GM18526 (cell line): ENCODE measurements around the gene OPCML.

Experiments
- POLR2A ChIP-seq: IDR thresholded peaks from 3 replicates; pipeline ENCODE4 v1.6.1; 2011; ENCODE audit not compliant: insufficient read length; ENCODE audit errors: extremely low read depth

The OPCML gene

GRCh38 chr11:132852361-132852760, 679.9 kb downstream of the OPCML start:
- TF ChIP-seq POLR2A, result no peak

GRCh38 chr11:132851247-132851646, 681.1 kb downstream of the OPCML start:
- no peak for TF ChIP-seq POLR2A

- TF ChIP-seq POLR2A, result no peak
Observed at GRCh38 chr11:132850266-132850665, 682.0 kb downstream of the OPCML start.

GRCh38 chr11:132848336-132848735, 684.0 kb downstream of the OPCML start:
- TF ChIP-seq POLR2A, result no peak

GRCh38 chr11:132846075-132846474, 686.2 kb downstream of the OPCML start:
- TF ChIP-seq POLR2A, result no peak

- no peak for TF ChIP-seq POLR2A
Observed at GRCh38 chr11:132844956-132845696, 687.2 kb downstream of the OPCML start.

GRCh38 chr11:132840660-132841059, 691.6 kb downstream of the OPCML start:
- no peak for TF ChIP-seq POLR2A

- no peak for TF ChIP-seq POLR2A
Observed at GRCh38 chr11:132840191-132840590, 692.1 kb downstream of the OPCML start.

GRCh38 chr11:132839236-132839945, 692.9 kb downstream of the OPCML start:
- TF ChIP-seq POLR2A, result no peak

- TF ChIP-seq POLR2A, result no peak
Observed at GRCh38 chr11:132838627-132839026, 693.7 kb downstream of the OPCML start.

- TF ChIP-seq POLR2A, result no peak
Observed at GRCh38 chr11:132831272-132831671, 701.0 kb downstream of the OPCML start.

GRCh38 chr11:132824642-132825041, 707.7 kb downstream of the OPCML start:
- no peak for TF ChIP-seq POLR2A

GRCh38 chr11:132822276-132822675, 710.0 kb downstream of the OPCML start:
- no peak for TF ChIP-seq POLR2A

- no peak for TF ChIP-seq POLR2A
Observed at GRCh38 chr11:132821499-132821898, 710.8 kb downstream of the OPCML start.

- no peak for TF ChIP-seq POLR2A
Observed at GRCh38 chr11:132821014-132821413, 711.3 kb downstream of the OPCML start.

GRCh38 chr11:132818951-132819350, 713.4 kb downstream of the OPCML start:
- TF ChIP-seq POLR2A, result no peak
